H7 (cell line): ENCODE data around the gene LGALS4. TPM values are rescaled to one million over a fixed set of nuclear protein-coding genes. Genes with fewer than 3 reads are reported as not detected.
"Not testable (repeated sequence)": the region's sequence is repeated elsewhere in the genome, so short reads cannot be mapped to it uniquely, and the experiment has no call there.

Experiments
- DNase-seq: peaks from one replicate; pipeline ENCODE4 v3.0.0; 2012
- H3K27me3 ChIP-seq: 2 replicates; pipeline ENCODE4 v1.6.0; 2011; ENCODE audit warnings: mild to moderate bottlenecking, low read length; ENCODE audit not compliant: control insufficient read depth, insufficient read depth
- H3K36me3 ChIP-seq: replicated peaks from 2 replicates; pipeline ENCODE4 v1.5.1; 2011; ENCODE audit warnings: low read length; ENCODE audit not compliant: control insufficient read depth, insufficient read depth
- H3K4me3 ChIP-seq: 2 replicates; pipeline ENCODE4 v1.5.1; 2011; ENCODE audit warnings: low read depth, mild to moderate bottlenecking, control low read depth, low read length, moderate library complexity; ENCODE audit not compliant: insufficient read depth
- total RNA-seq: library from RNA; depleted of rRNA; stranded (reverse); fragments of >200 nt; shearing (Covaris generic); gene quantifications from 2 replicates; pipeline ENCODE4 v1.2.3, GENCODE V29; 2014; rRNA removed

Gene LGALS4
- total RNA-seq, 1 experiment from 2014 or later: not detected

- DNase-seq: no peak
- no peak overlapping the region for H3K4me3 ChIP-seq
- H3K36me3 ChIP-seq: no peaks in the 10 kb centered on the region
- no peaks in the 10 kb centered on the region for H3K27me3 ChIP-seq
These were observed 48.9 kb downstream of the LGALS4 start for GRCh38 chr19:38763795-38764220.

GRCh38 chr19:38761884-38762389 lies 50.8 kb downstream of the LGALS4 start:
- H3K27me3 ChIP-seq, H3K4me3 ChIP-seq, DNase-seq, H3K36me3 ChIP-seq: not testable (repeated sequence)

- not testable (repeated sequence) for DNase-seq, H3K4me3 ChIP-seq, H3K27me3 ChIP-seq, H3K36me3 ChIP-seq
These were observed 51.8 kb downstream of the LGALS4 start for GRCh38 chr19:38760805-38761517.

GRCh38 chr19:38759590-38760003 lies 53.1 kb downstream of the LGALS4 start:
- no peak for DNase-seq
- Histone ChIP-seq H3K27me3 (no peaks in the 10 kb centered on the region), H3K4me3 (no peak overlapping the region), H3K36me3 (no peaks in the 10 kb centered on the region)

GRCh38 chr19:38754196-38754595 lies 58.5 kb downstream of the LGALS4 start:
- DNase-seq, H3K27me3 ChIP-seq, H3K36me3 ChIP-seq, H3K4me3 ChIP-seq: not testable (repeated sequence)

GRCh38 chr19:38753783-38754182 lies 59.0 kb downstream of the LGALS4 start:
- not testable (repeated sequence) for H3K4me3 ChIP-seq, DNase-seq, H3K36me3 ChIP-seq, H3K27me3 ChIP-seq

Other genes starting within 250 kb of the LGALS4 start
- 8.2 and 13.7 TPM in 2 replicates for gene MAP4K1, start 195.0 kb downstream of the LGALS4 start, total RNA-seq
- gene EIF3K, start 193.8 kb downstream of the LGALS4 start, total RNA-seq: 408 and 422 TPM in 2 replicates
- 163 and 226 TPM in 2 replicates for gene ACTN4, start 165.3 kb downstream of the LGALS4 start, total RNA-seq
- gene CAPN12, start 68.5 kb downstream of the LGALS4 start, total RNA-seq: 3.0 and 5.4 TPM in 2 replicates
- 0.37 and 1.9 TPM in 2 replicates for gene LGALS7, start 39.4 kb downstream of the LGALS4 start, total RNA-seq
- gene LGALS7B, start 23.7 kb downstream of the LGALS4 start, total RNA-seq: not detected in 2 replicates
- 97.6 and 109 TPM in 2 replicates for gene ECH1, start 18.8 kb upstream of the LGALS4 start, total RNA-seq
- 454 and 591 TPM in 2 replicates for gene HNRNPL, start 37.0 kb upstream of the LGALS4 start, total RNA-seq
- gene RINL, start 65.3 kb upstream of the LGALS4 start, total RNA-seq: 34.0 and 40.5 TPM in 2 replicates
- gene SIRT2, start 86.7 kb upstream of the LGALS4 start, total RNA-seq: 11.6 and 11.8 TPM in 2 replicates
- gene NFKBIB, start 87.0 kb upstream of the LGALS4 start, total RNA-seq: 26.0 and 30.6 TPM in 2 replicates
- 0.07 TPM in 1 of 2 replicates, not detected in the other for gene CCER2, start 99.2 kb upstream of the LGALS4 start, total RNA-seq
- gene SARS2, start 117.8 kb upstream of the LGALS4 start, total RNA-seq: 65.9 and 75.6 TPM in 2 replicates
- 106 and 115 TPM in 2 replicates for gene MRPS12, start 118.0 kb upstream of the LGALS4 start, total RNA-seq
- 22.2 and 25.3 TPM in 2 replicates for gene FBXO17, start 162.8 kb upstream of the LGALS4 start, total RNA-seq
- 4.0 and 5.5 TPM in 2 replicates for gene FBXO27, start 219.6 kb upstream of the LGALS4 start, total RNA-seq